GM23338 (cell line): ENCODE measurements around the gene ILDR2.

Experiments
- CREB1 ChIP-seq: fragments of 250-450 bp; sonication (Bioruptor Pico); IDR thresholded peaks from 2 replicates; pipeline ENCODE4 v1.5.0; 2020; ENCODE audit warnings: low read depth, mild to moderate bottlenecking, moderate library complexity
- CTCF ChIP-seq, 2 experiments: fragments of 200-600 bp in 1 of 2; sonication (generic) in 1 of 2; conservative IDR thresholded peaks; 2 replicates each; pipeline versions ENCODE4 v1.5.1 to v1.6.1; 2016 to 2017; ENCODE audit warnings: antibody characterized with exemption in 2 of 2, low read depth in 2 of 2, mild to moderate bottlenecking in 2 of 2, moderate library complexity in 1 of 2
- EZH2 ChIP-seq: fragments of 200-600 bp; sonication (generic); IDR thresholded peaks from one replicate; pipeline ENCODE4 v1.8.0; 2017; ENCODE audit warnings: antibody characterized with exemption, mild to moderate bottlenecking, low read depth; ENCODE audit not compliant: unreplicated experiment
- EZH2phosphoT487 ChIP-seq: fragments of 200-600 bp; sonication (generic); IDR thresholded peaks from one replicate; pipeline ENCODE4 v1.8.1; 2018; ENCODE audit warnings: antibody characterized with exemption; ENCODE audit not compliant: unreplicated experiment
- JUNB ChIP-seq: IDR thresholded peaks from one replicate; pipeline ENCODE4 v1.6.1; 2016; ENCODE audit warnings: antibody characterized with exemption; ENCODE audit not compliant: unreplicated experiment
- NANOG ChIP-seq: IDR thresholded peaks from 2 replicates; pipeline ENCODE4 v1.6.1; 2016; ENCODE audit warnings: antibody characterized with exemption, borderline replicate concordance
- POLR2AphosphoS5 ChIP-seq: IDR thresholded peaks from 2 replicates; pipeline ENCODE4 v1.6.1; 2016; ENCODE audit warnings: antibody characterized with exemption, low read depth
- REST ChIP-seq: IDR thresholded peaks from one replicate; pipeline ENCODE4 v1.6.1; 2018; ENCODE audit warnings: antibody characterized with exemption; ENCODE audit not compliant: unreplicated experiment
- STAT1 ChIP-seq: IDR thresholded peaks from one replicate; pipeline ENCODE4 v1.6.1; 2016; ENCODE audit warnings: antibody characterized with exemption; ENCODE audit not compliant: unreplicated experiment
- ZNF114 ChIP-seq: fragments of 250-450 bp; sonication (Bioruptor Pico); IDR thresholded peaks from 2 replicates; pipeline ENCODE4 v1.5.0; 2020; ENCODE audit warnings: mild to moderate bottlenecking, moderate library complexity
- ZNF331 ChIP-seq: fragments of 250-450 bp; sonication (Bioruptor Pico); IDR thresholded peaks from 2 replicates; pipeline ENCODE4 v1.5.0; 2020; ENCODE audit warnings: low read depth, mild to moderate bottlenecking, moderate library complexity
- TF ChIP-seq, protein P1 (sequence below): IDR thresholded peaks from 2 replicates; pipeline ENCODE4 v1.6.1; 2016; ENCODE audit warnings: antibody characterized with exemption

GRCh38 chr1:166882893-166883292, 92.4 kb downstream of the ILDR2 start:
- TF ChIP-seq CTCF (conservative IDR thresholded peaks at IDR 0.05; ENCODE audit: low read depth in 2 of 2) (no peak), EZH2phosphoT487 (no peak), REST (no peak), EZH2 (no peak), POLR2AphosphoS5 (no peak), CREB1 (CRISPR knock-in tag) (no peak), JUNB (no peak), NANOG (no peak), ZNF114 (CRISPR knock-in tag) (no peak), STAT1 (no peak), ZNF331 (CRISPR knock-in tag) (no peak)
- TF ChIP-seq, protein P1, sequence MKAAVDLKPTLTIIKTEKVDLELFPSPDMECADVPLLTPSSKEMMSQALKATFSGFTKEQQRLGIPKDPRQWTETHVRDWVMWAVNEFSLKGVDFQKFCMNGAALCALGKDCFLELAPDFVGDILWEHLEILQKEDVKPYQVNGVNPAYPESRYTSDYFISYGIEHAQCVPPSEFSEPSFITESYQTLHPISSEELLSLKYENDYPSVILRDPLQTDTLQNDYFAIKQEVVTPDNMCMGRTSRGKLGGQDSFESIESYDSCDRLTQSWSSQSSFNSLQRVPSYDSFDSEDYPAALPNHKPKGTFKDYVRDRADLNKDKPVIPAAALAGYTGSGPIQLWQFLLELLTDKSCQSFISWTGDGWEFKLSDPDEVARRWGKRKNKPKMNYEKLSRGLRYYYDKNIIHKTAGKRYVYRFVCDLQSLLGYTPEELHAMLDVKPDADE: no peak
